GM12878 (cell line): ENCODE data around the gene OGFR.

ENCODE experiments used
- CTCF ChIP-seq, 3 experiments: IDR thresholded peaks in 2 of 3; conservative IDR thresholded peaks in 1 of 3; 2 replicates each; pipeline ENCODE4 v1.5.1; 2011; ENCODE audit warnings: low read depth in 3 of 3, low read length in 3 of 3, mild to moderate bottlenecking in 3 of 3, control low read depth in 2 of 3, moderate library complexity in 2 of 3, inconsistent platforms in 1 of 3, mixed read lengths in 1 of 3; ENCODE audit not compliant: control insufficient read depth in 2 of 3, insufficient read depth in 1 of 3; ENCODE audit errors: extremely low read depth in 1 of 3
- EP300 ChIP-seq, 2 experiments: fragments of 150-350 bp in 1 of 2; IDR thresholded peaks; 2 replicates each; pipeline ENCODE4 v1.6.1; 2011 to 2012; ENCODE audit warnings: low read depth in 2 of 2, low read length in 2 of 2, borderline replicate concordance in 1 of 2, improper control_type of control experiment in 1 of 2, inconsistent platforms in 1 of 2; ENCODE audit not compliant: control insufficient read depth in 1 of 2
- EZH2 ChIP-seq: IDR thresholded peaks from 2 replicates; pipeline ENCODE4 v1.6.1; 2012; ENCODE audit warnings: low read depth, mild to moderate bottlenecking, control low read depth, inconsistent platforms, low read length, borderline replicate concordance; ENCODE audit not compliant: control insufficient read depth
- JUND ChIP-seq: IDR thresholded peaks from 2 replicates; pipeline ENCODE4 v1.6.1; 2012; ENCODE audit warnings: low read depth, mild to moderate bottlenecking, low read length, improper control_type of control experiment, moderate library complexity
- MYC ChIP-seq: IDR thresholded peaks from 2 replicates; pipeline ENCODE4 v1.6.1; 2011; ENCODE audit warnings: mild to moderate bottlenecking, low read length, moderate library complexity, inconsistent platforms; ENCODE audit not compliant: insufficient read depth, insufficient replicate concordance, insufficient read length, severe bottlenecking
- NKRF ChIP-seq: fragments of 450-650 bp; conservative IDR thresholded peaks from 2 replicates; pipeline ENCODE4 v1.6.1; 2017; ENCODE audit warnings: mild to moderate bottlenecking, moderate library complexity
- POLR2A ChIP-seq: IDR thresholded peaks from 2 replicates; pipeline ENCODE4 v1.6.1; 2011; ENCODE audit warnings: low read depth, mild to moderate bottlenecking, low read length
- POU2F2 ChIP-seq: IDR thresholded peaks from 3 replicates; pipeline ENCODE4 v1.6.1; 2011; ENCODE audit warnings: low read depth, mild to moderate bottlenecking, low read length, borderline replicate concordance
- RCOR1 ChIP-seq: conservative IDR thresholded peaks from 2 replicates; pipeline ENCODE4 v1.6.1; 2012; ENCODE audit warnings: low read depth, low read length, improper control_type of control experiment
- REST ChIP-seq: IDR thresholded peaks from 2 replicates; pipeline ENCODE4 v1.6.1; 2012; ENCODE audit warnings: mild to moderate bottlenecking, low read depth, low read length
- SP1 ChIP-seq: IDR thresholded peaks from one replicate; pipeline ENCODE4 v1.6.1; 2011; ENCODE audit warnings: low read depth, low read length
- ZBTB33 ChIP-seq: fragments of 450-650 bp; IDR thresholded peaks from 2 replicates; pipeline ENCODE4 v1.6.1; 2017; ENCODE audit warnings: mild to moderate bottlenecking
- ZBTB40 ChIP-seq: fragments of 450-650 bp; IDR thresholded peaks from 2 replicates; pipeline ENCODE4 v1.6.1; 2016; ENCODE audit warnings: mild to moderate bottlenecking, moderate library complexity, borderline replicate concordance
- ZNF274 ChIP-seq: IDR thresholded peaks from one replicate; pipeline ENCODE4 v1.8.0; 2011; ENCODE audit not compliant: insufficient read length, insufficient read depth

GRCh38 chr20:62772619-62772989, 32.0 kb upstream of the OGFR start:
- no peak for TF ChIP-seq EZH2
- no peak for TF ChIP-seq REST
- no peak for TF ChIP-seq ZBTB40
- no peak for TF ChIP-seq POLR2A
- TF ChIP-seq POU2F2 = no peak
- TF ChIP-seq ZNF274 = no peak
- no peak for TF ChIP-seq CTCF (IDR thresholded peaks at IDR 0.05 in 2 of 3, conservative IDR thresholded peaks at IDR 0.05 in 1 of 3; ENCODE audit: control insufficient read depth in 2 of 3, extremely low read depth in 1 of 3, insufficient read depth in 1 of 3, low read depth in 3 of 3, low read length in 3 of 3)
- no peak for TF ChIP-seq ZBTB33
- no peak for TF ChIP-seq MYC
- no peak for TF ChIP-seq SP1
- no peak for TF ChIP-seq JUND
- no peak for TF ChIP-seq NKRF
- no peak for TF ChIP-seq RCOR1
- TF ChIP-seq EP300 (IDR thresholded peaks at IDR 0.05; ENCODE audit: borderline replicate concordance in 1 of 2, control insufficient read depth in 1 of 2, low read depth in 2 of 2, low read length in 2 of 2) = no peak
